Cardiac fibroblast (primary cell): ENCODE data around the gene HOXD3.

Experiments used
- DNase-seq, 2 donors: peaks; one replicate each; pipeline versions ENCODE4 v3.0.0 to v3.0.0-alpha.2; 2010; ENCODE audit warnings: low read depth in 2 of 2
- H3K4me3 ChIP-seq, 2 donors: replicated peaks in 1 of 2; 1 replicate in 1 of 2; 2 replicates in 1 of 2; pipeline ENCODE4 v1.5.1; 2011; ENCODE audit warnings: low read depth in 2 of 2, low read length in 2 of 2, mild to moderate bottlenecking in 2 of 2, moderate library complexity in 1 of 2
- TF ChIP-seq, protein P1 (sequence below): IDR thresholded peaks from one replicate; pipeline ENCODE4 v1.5.1; 2011; ENCODE audit warnings: low read depth, mild to moderate bottlenecking, low read length, inconsistent platforms

Gene HOXD3

GRCh38 chr2:176175709-176176607, 18.9 kb downstream of the HOXD3 start:
- no peak for DNase-seq
- TF ChIP-seq, protein P1, sequence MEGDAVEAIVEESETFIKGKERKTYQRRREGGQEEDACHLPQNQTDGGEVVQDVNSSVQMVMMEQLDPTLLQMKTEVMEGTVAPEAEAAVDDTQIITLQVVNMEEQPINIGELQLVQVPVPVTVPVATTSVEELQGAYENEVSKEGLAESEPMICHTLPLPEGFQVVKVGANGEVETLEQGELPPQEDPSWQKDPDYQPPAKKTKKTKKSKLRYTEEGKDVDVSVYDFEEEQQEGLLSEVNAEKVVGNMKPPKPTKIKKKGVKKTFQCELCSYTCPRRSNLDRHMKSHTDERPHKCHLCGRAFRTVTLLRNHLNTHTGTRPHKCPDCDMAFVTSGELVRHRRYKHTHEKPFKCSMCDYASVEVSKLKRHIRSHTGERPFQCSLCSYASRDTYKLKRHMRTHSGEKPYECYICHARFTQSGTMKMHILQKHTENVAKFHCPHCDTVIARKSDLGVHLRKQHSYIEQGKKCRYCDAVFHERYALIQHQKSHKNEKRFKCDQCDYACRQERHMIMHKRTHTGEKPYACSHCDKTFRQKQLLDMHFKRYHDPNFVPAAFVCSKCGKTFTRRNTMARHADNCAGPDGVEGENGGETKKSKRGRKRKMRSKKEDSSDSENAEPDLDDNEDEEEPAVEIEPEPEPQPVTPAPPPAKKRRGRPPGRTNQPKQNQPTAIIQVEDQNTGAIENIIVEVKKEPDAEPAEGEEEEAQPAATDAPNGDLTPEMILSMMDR, result no peak
- no peak overlapping the region for H3K4me3 ChIP-seq

DNA sequence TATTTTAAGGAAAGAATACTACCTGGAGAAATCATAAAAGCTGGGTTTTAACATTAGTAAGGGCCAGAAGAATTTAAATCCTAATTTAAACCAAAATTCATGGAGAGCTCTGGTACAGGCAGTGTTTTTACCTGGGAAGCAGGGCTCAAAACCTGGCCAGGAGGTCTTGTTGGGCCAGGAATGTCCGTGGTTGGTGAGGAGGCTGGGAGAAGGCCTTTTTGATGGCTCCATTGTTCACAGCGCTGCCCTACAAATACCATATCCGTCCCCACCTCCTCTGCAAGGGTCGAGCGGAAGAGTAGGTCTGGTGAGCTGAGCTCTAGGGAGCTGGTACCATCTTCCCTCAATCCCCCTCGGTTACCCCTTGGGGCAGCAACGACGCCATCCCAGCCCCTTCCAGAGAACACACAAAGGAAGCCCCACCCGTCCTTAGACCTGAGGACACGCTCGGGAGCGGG, 20.5 kb downstream of the HOXD3 start:
- TF ChIP-seq, protein P1, result no peak
- no peak overlapping the region for H3K4me3 ChIP-seq
- no peak for DNase-seq

DNA sequence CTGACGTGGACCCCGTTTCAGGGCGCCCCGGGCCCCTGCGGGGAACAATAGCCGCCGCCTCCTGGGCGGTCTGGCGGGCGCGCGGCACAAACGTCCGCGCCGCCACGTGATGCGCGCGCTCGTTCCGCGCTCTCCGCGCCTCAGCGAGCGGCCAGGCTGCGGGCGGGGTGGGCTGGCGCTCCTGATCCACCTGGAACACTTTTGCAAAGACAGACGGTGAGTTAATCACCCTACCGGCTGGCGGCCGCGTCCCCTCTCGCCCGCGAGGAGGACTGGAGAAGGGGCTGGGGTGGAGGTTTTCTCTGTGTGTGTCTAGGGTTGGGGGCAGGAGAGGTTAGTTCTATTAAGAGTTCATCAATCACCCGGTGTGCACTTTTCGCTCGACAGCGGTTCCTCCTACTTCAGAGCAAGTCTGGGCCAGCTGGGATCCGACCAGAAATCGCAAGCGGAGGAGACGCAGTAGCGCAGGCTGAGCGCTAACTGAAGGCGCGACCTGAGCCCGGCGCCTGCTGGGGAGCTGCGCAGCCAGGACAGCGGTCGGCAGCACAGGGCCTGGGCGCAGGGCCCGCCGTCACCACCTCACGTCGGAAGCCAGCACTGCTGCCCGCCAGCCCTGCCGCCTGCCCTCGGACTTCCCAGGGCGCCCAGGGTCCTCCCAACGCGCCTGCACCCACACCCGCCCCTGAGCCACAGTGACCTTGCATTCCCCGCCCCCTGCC, 21.1 kb downstream of the HOXD3 start:
- TF ChIP-seq, protein P1, result no peak
- DNase-seq, result no peak
- H3K4me3 ChIP-seq, result no peak overlapping the region

GRCh38 chr2:176178757-176179295, 21.7 kb downstream of the HOXD3 start:
- no peak overlapping the region for H3K4me3 ChIP-seq
- TF ChIP-seq, protein P1, result no peak

DNA sequence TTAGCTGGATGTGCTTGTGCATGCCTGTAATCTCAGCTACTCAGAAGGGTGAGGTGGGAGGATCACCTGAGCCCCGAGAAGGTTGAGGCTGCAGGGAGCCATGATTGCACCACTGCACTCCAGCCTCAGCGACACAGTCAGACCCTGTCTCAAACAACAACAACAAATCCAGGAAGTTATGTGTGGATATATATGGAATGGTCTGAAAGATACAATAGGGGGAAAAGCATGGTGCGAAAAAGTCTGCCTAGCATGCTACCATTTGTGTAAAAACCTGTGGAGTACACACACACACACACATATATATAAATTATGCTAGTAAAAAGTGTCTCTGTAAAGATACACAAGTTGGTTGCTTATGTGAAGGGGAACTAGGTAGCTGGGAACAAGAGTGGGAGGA, 24.4 kb downstream of the HOXD3 start:
- DNase-seq, result no peak
- TF ChIP-seq, protein P1, result no peak

More at GRCh38 chr2:176178757-176179295, 21.7 kb downstream of the HOXD3 start:
- no peak for DNase-seq

DNA sequence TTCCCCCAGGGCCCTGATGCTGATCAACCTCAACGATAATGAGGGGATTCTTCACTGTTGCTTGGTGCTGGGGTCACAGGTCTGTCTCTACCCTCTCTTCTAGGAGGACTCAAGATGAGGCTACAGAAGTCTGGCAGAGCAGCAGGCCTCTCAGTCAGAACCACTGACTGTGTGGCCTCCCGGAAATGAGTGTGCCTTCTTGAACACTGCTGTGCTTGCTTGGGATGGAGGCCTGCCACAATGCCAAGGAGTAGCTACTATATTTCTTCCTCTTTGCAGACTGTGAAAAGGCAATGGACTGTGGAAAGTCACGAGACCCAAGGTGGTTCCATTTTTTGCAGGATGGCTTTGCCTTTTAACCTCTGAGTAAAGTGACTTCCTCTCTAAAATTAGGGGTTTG, 25.6 kb downstream of the HOXD3 start:
- TF ChIP-seq, protein P1, result no peak
- no peak overlapping the region for H3K4me3 ChIP-seq
- no peak for DNase-seq

More for the DNA sequence above, 24.4 kb downstream of the HOXD3 start:
- H3K4me3 ChIP-seq, result no peak overlapping the region
